Measurements from ENCODE around the gene MED8.

DNA sequence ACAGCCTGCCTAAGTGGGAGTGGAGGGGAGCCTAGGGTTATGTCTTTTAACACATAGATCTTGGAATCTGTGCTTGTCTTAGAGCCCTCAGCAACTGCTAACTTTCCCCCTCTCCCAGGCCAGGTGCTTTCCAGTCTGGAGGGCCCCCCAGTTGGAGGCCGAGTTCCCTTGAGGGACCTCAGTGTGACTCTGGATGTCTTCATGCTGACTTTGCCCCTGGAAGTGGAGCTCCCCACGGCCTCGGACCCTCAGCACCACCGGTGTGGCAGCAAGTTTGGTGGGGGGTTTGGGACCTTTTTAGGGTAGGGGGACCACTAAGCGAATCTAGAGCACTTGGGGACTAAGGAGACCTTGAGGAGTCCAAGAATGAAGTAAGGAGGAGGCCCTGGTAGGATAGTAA, 41.2 kb upstream of the MED8 start:
- TF ChIP-seq, protein P1, sequence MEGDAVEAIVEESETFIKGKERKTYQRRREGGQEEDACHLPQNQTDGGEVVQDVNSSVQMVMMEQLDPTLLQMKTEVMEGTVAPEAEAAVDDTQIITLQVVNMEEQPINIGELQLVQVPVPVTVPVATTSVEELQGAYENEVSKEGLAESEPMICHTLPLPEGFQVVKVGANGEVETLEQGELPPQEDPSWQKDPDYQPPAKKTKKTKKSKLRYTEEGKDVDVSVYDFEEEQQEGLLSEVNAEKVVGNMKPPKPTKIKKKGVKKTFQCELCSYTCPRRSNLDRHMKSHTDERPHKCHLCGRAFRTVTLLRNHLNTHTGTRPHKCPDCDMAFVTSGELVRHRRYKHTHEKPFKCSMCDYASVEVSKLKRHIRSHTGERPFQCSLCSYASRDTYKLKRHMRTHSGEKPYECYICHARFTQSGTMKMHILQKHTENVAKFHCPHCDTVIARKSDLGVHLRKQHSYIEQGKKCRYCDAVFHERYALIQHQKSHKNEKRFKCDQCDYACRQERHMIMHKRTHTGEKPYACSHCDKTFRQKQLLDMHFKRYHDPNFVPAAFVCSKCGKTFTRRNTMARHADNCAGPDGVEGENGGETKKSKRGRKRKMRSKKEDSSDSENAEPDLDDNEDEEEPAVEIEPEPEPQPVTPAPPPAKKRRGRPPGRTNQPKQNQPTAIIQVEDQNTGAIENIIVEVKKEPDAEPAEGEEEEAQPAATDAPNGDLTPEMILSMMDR (IDR thresholded peaks at IDR 0.05; ENCODE audit: low read length), result no peak
- TF ChIP-seq EZH2 (optimal IDR thresholded peaks at IDR 0.05; ENCODE audit: low read depth, low read length), result no peak
